Stimulated activated CD4-positive, alpha-beta T cell treated with anti-CD3 and anti-CD28 coated beads, Interleukin-1b, Interleukin-23, amount 100 ng/mL, for 1 hour (primary cell): ENCODE results near the gene KIRREL3.
"Not testable (repeated sequence)": the region's sequence is repeated elsewhere in the genome, so short reads cannot be mapped to it uniquely, and the experiment has no call there.

Source experiments
- DNase-seq, 2 donors: peaks; one replicate each; pipeline ENCODE4 v3.0.0-alpha.2; 2020; ENCODE audit warnings: low read depth in 2 of 2

Gene KIRREL3

GRCh38 chr11:126383339-126384335 lies 616.9 kb downstream of the KIRREL3 start:
- DNase-seq: no peak

- DNase-seq: not testable (repeated sequence)
These were observed 617.9 kb downstream of the KIRREL3 start for GRCh38 chr11:126382641-126383040.

GRCh38 chr11:126381960-126382359 lies 618.6 kb downstream of the KIRREL3 start:
- not testable (repeated sequence) for DNase-seq

GRCh38 chr11:126380909-126381308 lies 619.7 kb downstream of the KIRREL3 start:
- DNase-seq: no peak

- no peak for DNase-seq
These were observed 621.8 kb downstream of the KIRREL3 start for GRCh38 chr11:126378763-126379162.

- no peak for DNase-seq
These were observed 624.8 kb downstream of the KIRREL3 start for GRCh38 chr11:126375726-126376125.

GRCh38 chr11:126374562-126375300 lies 625.8 kb downstream of the KIRREL3 start:
- not testable (repeated sequence) for DNase-seq

GRCh38 chr11:126373389-126374066 lies 627.0 kb downstream of the KIRREL3 start:
- not testable (repeated sequence) for DNase-seq
